ENCODE data around the gene SIPA1. TPM values are rescaled to one million over a fixed set of nuclear protein-coding genes. Genes with fewer than 3 reads are reported as not detected.
A peak's percentile ranks its signal among the peaks of the same experiment; 100 is the strongest.

Gene SIPA1
- total RNA-seq, 1 donor from 2014 or later, result 66.5 TPM

- no peak for TF ChIP-seq CTCF (conservative IDR thresholded peaks at IDR 0.05; ENCODE audit: low read depth, low read length)
- no peak for DNase-seq (ENCODE audit: low read depth)
- H3K4me3 ChIP-seq (ENCODE audit: low read depth, low read length), result no peak overlapping the region
These were observed 28.2 kb upstream of the SIPA1 start for GRCh38 chr11:65609665-65610064.

GRCh38 chr11:65610404-65610803 is 27.5 kb upstream of the SIPA1 start:
- no peak for DNase-seq (ENCODE audit: low read depth)
- H3K4me3 ChIP-seq (ENCODE audit: low read depth, low read length), result no peak overlapping the region
- no peak for TF ChIP-seq CTCF (conservative IDR thresholded peaks at IDR 0.05; ENCODE audit: low read depth, low read length)

GRCh38 chr11:65611028-65611757 is 26.7 kb upstream of the SIPA1 start:
- no peak for TF ChIP-seq CTCF (conservative IDR thresholded peaks at IDR 0.05; ENCODE audit: low read depth, low read length)
- no peak for DNase-seq (ENCODE audit: low read depth)
- peak overlapping the region; percentile 1 for H3K4me3 ChIP-seq (ENCODE audit: low read depth, low read length)

- TF ChIP-seq CTCF (conservative IDR thresholded peaks at IDR 0.05; ENCODE audit: low read depth, low read length), result no peak
- no peak for DNase-seq (ENCODE audit: low read depth)
- H3K4me3 ChIP-seq (ENCODE audit: low read depth, low read length), result peak overlapping the region; percentile 81
These were observed 25.9 kb upstream of the SIPA1 start for GRCh38 chr11:65611758-65612603.

GRCh38 chr11:65612691-65613090 is 25.2 kb upstream of the SIPA1 start:
- no peak for TF ChIP-seq CTCF (conservative IDR thresholded peaks at IDR 0.05; ENCODE audit: low read depth, low read length)
- DNase-seq (ENCODE audit: low read depth), result no peak
- H3K4me3 ChIP-seq (ENCODE audit: low read depth, low read length), result peak overlapping the region; percentile 81

GRCh38 chr11:65613091-65613928 is 24.6 kb upstream of the SIPA1 start:
- TF ChIP-seq CTCF (conservative IDR thresholded peaks at IDR 0.05; ENCODE audit: low read depth, low read length), result no peak
- no peak for DNase-seq (ENCODE audit: low read depth)
- H3K4me3 ChIP-seq (ENCODE audit: low read depth, low read length), result peak overlapping the region; percentile 81
